RWPE1 (cell line): ENCODE measurements around the gene OR10G2.
"Not testable (repeated sequence)": the region's sequence is repeated elsewhere in the genome, so short reads cannot be mapped to it uniquely, and the experiment has no call there.

Source experiments
- CTCF ChIA-PET: fragments of 350-600 bp; sonication (Branson Sonifier 250); formaldehyde crosslinking; extraction: SDS; loops from one replicate; lab custom pipeline; 2021; lab: Yijun Ruan, JAX
- POLR2A ChIA-PET: fragments of 400-600 bp; formaldehyde crosslinking; extraction: SDS; loops from one replicate; lab custom pipeline; 2020; ENCODE audit warnings: antibody characterized with exemption; ENCODE audit not compliant: low non-redundant PET; lab: Yijun Ruan, JAX
- DNase-seq: peaks from one replicate; pipeline ENCODE4 v3.0.0; 2012; ENCODE audit warnings: low spot score
- H3K27ac ChIP-seq: fragments of 450-650 bp; 2 replicates; pipeline ENCODE4 v1.5.1; 2017
- TF ChIP-seq, protein P1 (sequence below): fragments of 450-650 bp; conservative IDR thresholded peaks from 2 replicates; pipeline ENCODE4 v1.5.1; 2017; ENCODE audit warnings: low read depth, mild to moderate bottlenecking

OR10G2 gene

DNA sequence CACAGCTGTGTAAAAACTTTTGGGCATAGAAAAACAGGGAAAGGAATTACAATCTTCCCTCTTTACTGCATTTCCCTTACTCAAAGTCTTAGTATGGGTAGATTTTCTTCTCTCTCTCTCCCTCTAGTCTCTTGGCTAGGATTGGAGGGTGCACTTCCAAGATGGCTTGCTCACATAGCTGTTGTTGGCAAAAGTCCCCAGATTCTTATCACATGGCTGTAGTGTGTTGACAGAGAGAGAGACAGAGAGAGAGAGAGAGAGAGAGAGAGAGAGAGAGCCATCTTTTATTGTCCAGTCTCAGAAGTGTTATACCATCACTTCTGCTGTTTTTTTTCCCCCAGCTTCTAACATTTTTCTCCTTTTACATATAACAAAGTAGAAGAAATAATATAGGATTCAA lies 12.6 kb upstream of the OR10G2 start:
- TF ChIP-seq, protein P1, sequence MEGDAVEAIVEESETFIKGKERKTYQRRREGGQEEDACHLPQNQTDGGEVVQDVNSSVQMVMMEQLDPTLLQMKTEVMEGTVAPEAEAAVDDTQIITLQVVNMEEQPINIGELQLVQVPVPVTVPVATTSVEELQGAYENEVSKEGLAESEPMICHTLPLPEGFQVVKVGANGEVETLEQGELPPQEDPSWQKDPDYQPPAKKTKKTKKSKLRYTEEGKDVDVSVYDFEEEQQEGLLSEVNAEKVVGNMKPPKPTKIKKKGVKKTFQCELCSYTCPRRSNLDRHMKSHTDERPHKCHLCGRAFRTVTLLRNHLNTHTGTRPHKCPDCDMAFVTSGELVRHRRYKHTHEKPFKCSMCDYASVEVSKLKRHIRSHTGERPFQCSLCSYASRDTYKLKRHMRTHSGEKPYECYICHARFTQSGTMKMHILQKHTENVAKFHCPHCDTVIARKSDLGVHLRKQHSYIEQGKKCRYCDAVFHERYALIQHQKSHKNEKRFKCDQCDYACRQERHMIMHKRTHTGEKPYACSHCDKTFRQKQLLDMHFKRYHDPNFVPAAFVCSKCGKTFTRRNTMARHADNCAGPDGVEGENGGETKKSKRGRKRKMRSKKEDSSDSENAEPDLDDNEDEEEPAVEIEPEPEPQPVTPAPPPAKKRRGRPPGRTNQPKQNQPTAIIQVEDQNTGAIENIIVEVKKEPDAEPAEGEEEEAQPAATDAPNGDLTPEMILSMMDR, result no peak
- ChIA-PET POLR2A (no interaction called here), CTCF (no interaction called here)
- DNase-seq, result no peak
- H3K27ac ChIP-seq, result no peak overlapping the region

DNA sequence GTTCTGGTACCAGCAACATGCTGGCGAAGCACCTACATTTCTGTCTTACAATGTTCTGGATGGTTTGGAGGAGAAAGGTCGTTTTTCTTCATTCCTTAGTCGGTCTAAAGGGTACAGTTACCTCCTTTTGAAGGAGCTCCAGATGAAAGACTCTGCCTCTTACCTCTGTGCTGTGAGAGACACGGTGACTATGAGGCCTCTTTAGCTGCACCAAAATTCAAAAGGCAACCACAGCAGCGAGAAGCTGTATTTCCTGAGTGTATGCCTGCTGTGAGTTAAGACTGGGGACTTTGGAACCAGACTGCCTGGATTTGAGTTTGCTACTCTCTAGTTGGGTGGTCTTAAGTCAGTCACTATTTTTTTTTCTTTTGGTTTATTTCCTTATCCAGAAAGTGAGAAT lies 8.7 kb upstream of the OR10G2 start:
- CTCF ChIA-PET, result interaction anchor here (1.3 kb wide), 1 partner anchor 67 kb away, joined by 4 read pairs; no protein-coding TSS in a partner anchor
- DNase-seq, result no peak
- POLR2A ChIA-PET, result interaction anchor here (0.6 kb wide), 1 partner anchor 880 kb away, joined by 8 read pairs; no protein-coding TSS in a partner anchor

DNA sequence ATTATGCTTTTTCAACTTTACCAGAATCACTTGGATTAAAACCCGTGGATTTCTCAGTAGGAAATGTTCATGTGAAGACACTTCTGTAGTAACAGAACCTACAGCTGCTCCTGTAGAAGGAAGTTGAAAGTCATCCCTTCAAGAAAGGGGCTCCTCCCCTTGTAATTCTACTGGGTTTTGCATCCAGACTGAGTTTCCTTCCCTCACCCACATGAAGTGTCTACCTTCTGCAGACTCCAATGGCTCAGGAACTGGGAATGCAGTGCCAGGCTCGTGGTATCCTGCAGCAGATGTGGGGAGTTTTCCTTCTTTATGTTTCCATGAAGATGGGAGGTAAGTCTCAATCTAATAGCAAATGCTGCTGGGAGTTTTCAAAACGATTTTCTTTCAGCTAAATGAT lies 7.9 kb upstream of the OR10G2 start:
- POLR2A ChIA-PET, result no interaction called here
- no peak overlapping the region for H3K27ac ChIP-seq
- CTCF ChIA-PET, result interaction anchor here (0.6 kb wide), 1 partner anchor 91 kb away, joined by 4 read pairs; no protein-coding TSS in a partner anchor
- DNase-seq, result no peak
- TF ChIP-seq, protein P1, result no peak

More for the DNA sequence above, 8.7 kb upstream of the OR10G2 start:
- no peak overlapping the region for H3K27ac ChIP-seq
- TF ChIP-seq, protein P1, result no peak

DNA sequence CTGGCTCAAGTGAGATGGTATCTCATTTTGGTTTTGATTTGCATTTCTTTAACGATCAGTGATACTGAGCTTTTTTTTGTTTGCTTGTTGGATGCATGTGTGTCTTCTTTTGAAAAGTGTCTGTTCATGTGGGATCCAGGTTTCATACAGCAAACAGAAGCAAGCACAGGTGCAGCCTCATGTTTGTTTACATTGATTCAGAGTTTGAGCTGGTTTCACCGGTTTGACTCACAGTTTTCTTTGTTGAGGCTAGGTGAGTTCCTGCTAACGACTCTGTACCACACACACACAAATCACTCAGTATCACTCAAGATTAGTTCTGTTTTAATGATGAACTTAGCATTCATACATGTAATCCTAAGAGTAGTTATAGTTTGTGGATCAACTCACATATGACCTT lies 3.7 kb downstream of the OR10G2 start:
- TF ChIP-seq, protein P1, result no peak
- CTCF ChIA-PET, result interaction anchor here (0.6 kb wide), 2 partner anchors 25 to 252 kb away, joined by 3 to 4 read pairs; no protein-coding TSS in a partner anchor
- DNase-seq, result no peak
- no peak overlapping the region for H3K27ac ChIP-seq
- POLR2A ChIA-PET, result no interaction called here

DNA sequence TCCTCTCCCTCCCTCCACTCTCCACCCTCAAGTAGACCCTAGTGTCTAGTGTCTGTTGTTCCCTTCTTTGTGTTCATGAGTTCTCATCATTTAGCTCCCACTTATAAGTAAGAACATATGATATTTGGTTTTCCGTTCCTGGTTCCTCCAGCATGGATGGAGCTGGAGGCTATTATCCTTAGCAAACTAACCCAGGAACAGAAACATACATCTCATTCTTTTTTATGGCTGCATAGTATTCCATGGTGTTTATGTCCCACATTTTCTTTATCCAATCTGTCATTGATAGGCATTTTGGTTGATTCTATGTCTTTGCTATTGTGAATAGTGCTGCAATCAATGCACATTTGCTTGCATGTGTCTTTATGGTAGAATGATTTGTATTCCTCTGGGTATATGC lies 4.2 kb downstream of the OR10G2 start:
- DNase-seq, POLR2A ChIA-PET, H3K27ac ChIP-seq: not testable (repeated sequence)
- CTCF ChIA-PET, result interaction anchor here (0.6 kb wide), 1 partner anchor 10 kb away, joined by 4 read pairs; no protein-coding TSS in a partner anchor

DNA sequence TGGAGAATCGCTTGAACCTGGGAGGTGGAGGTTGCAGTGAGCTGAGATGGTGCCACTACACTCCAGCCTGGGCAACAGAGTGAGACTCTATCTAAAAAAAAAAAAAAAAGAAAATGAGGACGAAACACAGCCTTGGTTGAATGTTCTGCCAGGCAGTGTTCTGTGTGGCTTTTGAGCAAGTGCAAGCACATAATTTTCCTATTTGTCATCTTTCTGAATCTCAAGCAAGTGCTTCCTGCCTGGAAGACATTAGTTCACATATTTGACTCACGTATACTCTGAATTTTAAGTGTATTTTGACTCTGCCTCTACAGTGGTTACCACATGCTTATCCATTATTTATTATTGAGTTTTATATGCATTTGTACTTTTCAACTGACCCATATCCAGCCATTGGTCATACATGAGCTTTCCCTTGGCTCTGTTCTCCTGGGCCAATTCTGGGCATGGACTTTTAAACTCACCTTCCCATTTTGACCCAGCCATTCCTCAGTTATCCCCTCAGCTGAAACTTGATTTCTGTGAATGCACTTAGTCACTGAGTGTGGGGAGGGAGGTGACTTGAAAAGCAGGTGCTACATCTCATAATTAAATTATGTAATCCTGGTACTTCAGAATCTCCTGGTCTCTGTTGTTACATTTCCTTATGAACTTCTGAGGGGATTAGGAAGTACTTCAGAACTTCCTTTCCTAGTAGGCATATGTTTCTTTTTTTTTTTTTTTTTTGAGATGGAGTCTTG lies 8.1 kb downstream of the OR10G2 start:
- CTCF ChIA-PET, result no interaction called here
- TF ChIP-seq, protein P1, result no peak
- POLR2A ChIA-PET, result no interaction called here
- DNase-seq, result peak; percentile 7
- no peak overlapping the region for H3K27ac ChIP-seq

DNA sequence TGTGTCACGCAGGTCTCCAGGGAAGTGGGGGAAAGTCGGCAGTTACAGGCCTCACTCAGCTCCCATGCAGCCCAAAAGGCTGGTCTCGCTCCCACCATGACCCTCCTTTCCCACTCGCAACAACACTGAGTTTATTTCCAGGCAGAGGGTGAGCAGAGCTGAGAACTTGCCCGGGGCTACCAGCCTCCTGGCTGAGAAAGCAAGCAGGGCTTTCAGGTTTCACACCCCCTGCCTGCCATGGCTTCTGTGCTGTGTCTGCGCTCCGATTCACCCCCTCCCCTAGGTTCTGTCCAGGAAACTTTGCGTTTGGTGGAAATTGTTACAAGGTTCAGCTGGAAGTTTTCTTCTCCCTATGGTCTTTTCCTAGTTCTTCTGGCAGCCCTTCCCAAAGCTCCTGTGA lies 17.1 kb downstream of the OR10G2 start:
- TF ChIP-seq, protein P1, result no peak
- POLR2A ChIA-PET, result no interaction called here
- CTCF ChIA-PET, result no interaction called here
- DNase-seq, result no peak
- H3K27ac ChIP-seq, result no peak overlapping the region
